OCI-LY3 (cell line): ENCODE measurements around the gene F2RL3.

Source experiments
- H2AFZ ChIP-seq: fragments of 200-600, 300-600 bp; shearing (Covaris generic); 2 replicates; pipeline ENCODE4 v1.6.0; 2014; ENCODE audit warnings: antibody characterized with exemption, low read depth, low read length
- H3K27ac ChIP-seq: fragments of 200-600, 300-600 bp; sonication (generic); 2 replicates; pipeline ENCODE4 v1.5.1; 2014; ENCODE audit warnings: mild to moderate bottlenecking, low read length, moderate library complexity, mixed read lengths
- H3K27me3 ChIP-seq: fragments of 200-600, 300-600 bp; sonication (generic); 2 replicates; pipeline ENCODE4 v1.6.1; 2014; ENCODE audit warnings: low read depth, low read length, mixed read lengths
- H3K36me3 ChIP-seq: fragments of 200-600, 300-600 bp; sonication (generic); replicated peaks from 2 replicates; pipeline ENCODE3; 2014; ENCODE audit warnings: low read depth, low read length, mixed read lengths
- H3K4me1 ChIP-seq: fragments of 300-600, 200-600 bp; sonication (generic); 2 replicates; pipeline ENCODE4 v1.6.1; 2014; ENCODE audit warnings: low read length, mixed read lengths
- H3K4me2 ChIP-seq: fragments of 200-600, 300-600 bp; sonication (generic); 2 replicates; pipeline ENCODE4 v1.6.1; 2014; ENCODE audit warnings: low read length, mixed read lengths
- H3K4me3 ChIP-seq: fragments of 300-600, 200-600 bp; sonication (generic); 2 replicates; pipeline ENCODE4 v1.5.1; 2014; ENCODE audit warnings: antibody characterized with exemption, mild to moderate bottlenecking, low read length, moderate library complexity
- H3K79me2 ChIP-seq: fragments of 300-600, 200-600 bp; shearing (Covaris generic); 2 replicates; pipeline ENCODE4 v1.6.1; 2014; ENCODE audit warnings: mild to moderate bottlenecking, low read length, mixed read lengths
- H3K9ac ChIP-seq: fragments of 300-600, 200-600 bp; shearing (Covaris generic); 2 replicates; pipeline ENCODE4 v1.6.0; 2014; ENCODE audit warnings: mild to moderate bottlenecking, low read length, moderate library complexity
- H3K9me3 ChIP-seq: fragments of 200-600, 300-600 bp; shearing (Covaris generic); 2 replicates; pipeline ENCODE4 v1.6.1; 2014; ENCODE audit warnings: low read length, mixed read lengths; ENCODE audit not compliant: insufficient read depth
- H4K20me1 ChIP-seq: fragments of 200-600, 300-600 bp; sonication (generic); 2 replicates; pipeline ENCODE4 v1.6.1; 2016; ENCODE audit warnings: low read length, mixed read lengths; ENCODE audit not compliant: insufficient read depth
- CTCF ChIP-seq: fragments of 200-600, 300-600 bp; sonication (generic); IDR thresholded peaks from 2 replicates; pipeline ENCODE4 v1.5.1; 2014; ENCODE audit warnings: antibody characterized with exemption, low read length, low read depth
- EZH2phosphoT487 ChIP-seq: fragments of 200-600 bp; shearing (Covaris generic); IDR thresholded peaks from 2 replicates; pipeline ENCODE4 v1.6.1; 2018; ENCODE audit warnings: antibody characterized with exemption, mixed run types, low read depth

Gene F2RL3

GRCh38 chr19:16849168-16849567 lies 39.6 kb upstream of the F2RL3 start:
- no peak for TF ChIP-seq CTCF
- no peak for TF ChIP-seq EZH2phosphoT487
- H3K36me3 ChIP-seq, result peaks cover 53% of the 10 kb centered on the region
- no peak overlapping the region for H3K27ac ChIP-seq
- H3K9ac ChIP-seq, result no peak overlapping the region; the same call in 1 of the 2 replicates
- no peaks in the 10 kb centered on the region for H3K79me2 ChIP-seq
- peak overlapping the region; percentile 12; the same call in 1 of the 2 replicates for H3K4me2 ChIP-seq
- no peaks in the 10 kb centered on the region for H3K9me3 ChIP-seq
- H3K27me3 ChIP-seq, result no peaks in the 10 kb centered on the region
- H2AFZ ChIP-seq, result no peak overlapping the region
- H4K20me1 ChIP-seq, result 0 out of 2 replicates have a peak, but pooled peaks cover 3% of the 10 kb centered on the region
- H3K4me1 ChIP-seq, result peaks cover 20% of the 10 kb centered on the region
- no peak overlapping the region for H3K4me3 ChIP-seq

GRCh38 chr19:16850133-16850532 lies 38.7 kb upstream of the F2RL3 start:
- TF ChIP-seq EZH2phosphoT487, result no peak
- no peak for TF ChIP-seq CTCF
- Histone ChIP-seq H3K27ac (no peak overlapping the region), H3K4me2 (no peak overlapping the region; the same call in 1 of the 2 replicates), H3K79me2 (no peaks in the 10 kb centered on the region), H2AFZ (no peak overlapping the region), H3K4me1 (peaks cover 20% of the 10 kb centered on the region), H4K20me1 (0 out of 2 replicates have a peak, but pooled peaks cover 3% of the 10 kb centered on the region), H3K4me3 (no peak overlapping the region), H3K27me3 (no peaks in the 10 kb centered on the region), H3K36me3 (peaks cover 62% of the 10 kb centered on the region), H3K9me3 (no peaks in the 10 kb centered on the region), H3K9ac (no peak overlapping the region)

- TF ChIP-seq CTCF (no peak), EZH2phosphoT487 (no peak)
- H3K27me3 ChIP-seq, result no peaks in the 10 kb centered on the region
- no peak overlapping the region for H3K9ac ChIP-seq
- H3K4me3 ChIP-seq, result no peak overlapping the region
- H2AFZ ChIP-seq, result no peak overlapping the region
- H3K4me2 ChIP-seq, result no peak overlapping the region
- H3K36me3 ChIP-seq, result peaks cover 63% of the 10 kb centered on the region
- no peak overlapping the region for H3K27ac ChIP-seq
- H3K9me3 ChIP-seq, result no peaks in the 10 kb centered on the region
- H3K79me2 ChIP-seq, result no peaks in the 10 kb centered on the region
- H4K20me1 ChIP-seq, result 0 out of 2 replicates have a peak, but pooled peaks cover 3% of the 10 kb centered on the region
- peaks cover 20% of the 10 kb centered on the region for H3K4me1 ChIP-seq
These were observed 37.6 kb upstream of the F2RL3 start for GRCh38 chr19:16851031-16851712.

- Histone ChIP-seq H3K79me2 (no peaks in the 10 kb centered on the region), H3K4me1 (peaks cover 16% of the 10 kb centered on the region), H3K27ac (no peak overlapping the region), H3K9me3 (no peaks in the 10 kb centered on the region), H3K36me3 (peaks cover 47% of the 10 kb centered on the region), H3K4me2 (no peak overlapping the region), H3K27me3 (no peaks in the 10 kb centered on the region), H2AFZ (no peak overlapping the region), H3K9ac (no peak overlapping the region), H4K20me1 (0 out of 2 replicates have a peak, but pooled peaks cover 3% of the 10 kb centered on the region), H3K4me3 (no peak overlapping the region)
- no peak for TF ChIP-seq CTCF
- no peak for TF ChIP-seq EZH2phosphoT487
These were observed 35.7 kb upstream of the F2RL3 start for GRCh38 chr19:16853066-16853465.
